ENCODE results near the gene CNPY3.

- no peak for TF ChIP-seq TAF1 (IDR thresholded peaks at IDR 0.05; ENCODE audit: low read depth, low read length)
- TF ChIP-seq SPI1 (IDR thresholded peaks at IDR 0.05; ENCODE audit: low read depth, low read length) = no peak
- no peak for TF ChIP-seq POLR2AphosphoS5 (IDR thresholded peaks at IDR 0.05; ENCODE audit: low read depth, low read length)
- no peak for TF ChIP-seq POLR2A (IDR thresholded peaks at IDR 0.05; ENCODE audit: low read depth, low read length)
- no peak for TF ChIP-seq PAX5 (IDR thresholded peaks at IDR 0.05; ENCODE audit: insufficient read depth, low read length, severe bottlenecking)
Measured at GRCh38 chr6:42962096-42962495, 32.8 kb downstream of the CNPY3 start.
